HT-29 (cell line): ENCODE data around the gene PAPPA. TPM values are rescaled to one million over a fixed set of nuclear protein-coding genes. Genes with fewer than 3 reads are reported as not detected.
A peak's percentile ranks its signal among the peaks of the same experiment; 100 is the strongest.

Experiments
- DNase-seq: peaks from one replicate; pipeline ENCODE4 v3.0.0-alpha.2; 2015; ENCODE audit warnings: low spot score
- total RNA-seq: library from RNA; depleted of rRNA; stranded (reverse); fragments of >200 nt; shearing (Covaris generic); gene quantifications from 2 replicates; pipeline ENCODE4 v1.2.3, GENCODE V29; 2014

PAPPA gene
- total RNA-seq, 1 experiment from 2014 or later = not detected

DNA sequence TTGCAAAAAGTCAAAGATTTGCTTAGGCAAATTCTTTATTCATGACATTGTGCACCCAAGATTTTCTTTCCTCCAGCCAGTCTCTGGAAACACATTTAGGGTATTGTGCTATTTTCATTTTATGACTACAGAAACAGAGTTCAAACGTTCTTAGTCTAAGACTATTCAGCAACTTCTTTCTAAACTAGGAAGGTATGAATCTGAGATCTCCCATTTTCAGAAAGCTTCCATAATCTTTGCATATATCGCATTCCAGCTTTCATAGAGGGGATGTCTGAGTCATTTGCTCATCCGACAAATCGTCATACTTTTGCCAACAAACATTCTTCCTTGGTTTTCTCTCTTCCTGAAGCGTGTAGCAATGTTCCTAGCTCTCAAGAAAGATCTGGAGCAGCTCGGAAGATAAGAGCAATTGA lies 1.6 kb upstream of the PAPPA start:
- no peak for DNase-seq

DNA sequence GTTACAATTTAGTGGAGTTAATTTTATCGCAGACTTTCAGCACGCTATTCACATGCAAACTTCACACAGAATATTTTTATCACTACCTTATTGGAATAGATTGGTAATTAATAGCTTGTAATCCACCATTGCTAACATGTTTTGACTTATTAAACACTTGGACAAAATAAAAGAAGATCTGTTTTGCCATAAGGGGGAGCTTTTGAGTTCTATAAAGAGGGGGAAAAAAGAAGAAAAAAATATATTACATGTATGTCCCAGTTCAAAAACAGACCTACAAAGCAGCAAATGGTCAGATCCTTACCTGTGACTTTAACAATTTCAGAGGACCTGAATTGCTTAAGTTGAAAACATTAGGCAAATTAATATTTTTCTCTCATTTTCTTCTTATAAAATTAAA lies 1.2 kb upstream of the PAPPA start:
- DNase-seq = peak; percentile 17

DNA sequence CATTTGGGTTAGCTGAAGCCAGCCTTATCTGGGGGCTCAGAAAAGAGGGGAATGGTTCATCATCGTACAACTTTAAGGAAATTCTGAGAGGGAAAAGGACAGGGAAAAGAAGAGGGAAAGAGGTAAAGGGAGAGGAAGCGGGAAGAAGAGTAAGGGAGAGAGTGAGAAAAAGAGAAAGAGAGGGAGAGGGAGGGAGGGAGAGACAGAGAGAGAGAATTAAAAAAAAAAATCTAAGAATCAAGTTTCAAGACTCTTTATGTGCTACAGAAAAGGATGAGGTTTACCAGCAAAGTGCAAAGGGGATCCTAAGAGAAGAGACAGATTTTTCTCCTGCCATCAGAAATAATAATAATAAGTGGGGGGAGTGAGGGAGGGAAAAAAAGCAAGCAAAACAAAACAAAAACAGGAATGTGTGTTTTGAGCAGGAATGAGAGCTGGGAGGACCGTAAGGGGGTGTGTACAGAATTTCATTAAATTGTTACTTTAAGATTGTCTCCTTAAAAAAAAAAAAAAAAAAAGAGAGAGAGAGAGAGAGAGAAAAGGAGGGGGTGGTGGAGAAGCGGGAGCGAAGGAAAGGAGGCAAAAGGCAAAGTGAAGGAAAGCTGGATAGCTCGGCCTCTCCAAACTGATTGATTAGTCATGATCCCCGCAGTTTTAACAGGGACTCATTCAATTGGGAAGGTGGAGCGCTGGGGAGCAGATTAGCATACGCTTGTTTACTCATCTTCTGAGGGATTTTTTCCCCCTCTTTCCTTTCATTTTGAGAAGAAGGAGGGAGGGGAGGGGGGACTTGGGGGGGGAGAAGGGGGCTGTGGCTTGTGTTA lies 438 bp upstream of the PAPPA start:
- no peak for DNase-seq

DNA sequence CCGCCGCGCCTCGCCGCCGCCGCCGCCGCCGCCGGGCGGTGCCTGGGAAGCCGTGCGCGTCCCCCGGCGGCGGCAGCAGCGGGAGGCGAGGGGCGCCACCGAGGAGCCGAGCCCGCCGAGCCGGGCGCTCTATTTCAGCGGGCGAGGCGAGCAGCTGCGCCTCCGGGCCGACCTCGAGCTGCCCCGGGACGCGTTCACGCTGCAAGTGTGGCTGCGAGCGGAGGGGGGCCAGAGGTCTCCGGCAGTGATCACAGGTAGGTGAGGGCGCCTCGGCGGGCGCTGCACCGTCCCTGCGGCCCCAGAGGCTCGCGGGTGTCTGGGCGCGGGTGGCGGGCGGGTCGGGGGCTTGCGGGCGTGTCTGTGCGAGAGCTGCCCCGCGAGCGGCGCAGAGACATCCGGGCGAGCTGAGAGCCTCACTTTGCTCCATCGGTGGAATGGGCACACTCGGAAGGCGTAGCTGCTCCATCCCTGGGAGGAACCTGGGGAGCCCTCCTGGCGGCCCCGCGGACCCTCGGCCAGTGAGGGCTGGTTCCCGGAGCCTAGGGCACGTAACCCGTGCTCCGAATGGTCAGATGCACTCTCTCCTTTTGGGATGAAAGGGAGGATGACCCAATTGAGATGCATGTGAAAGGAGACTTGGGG lies 864 bp downstream of the PAPPA start:
- DNase-seq = no peak

DNA sequence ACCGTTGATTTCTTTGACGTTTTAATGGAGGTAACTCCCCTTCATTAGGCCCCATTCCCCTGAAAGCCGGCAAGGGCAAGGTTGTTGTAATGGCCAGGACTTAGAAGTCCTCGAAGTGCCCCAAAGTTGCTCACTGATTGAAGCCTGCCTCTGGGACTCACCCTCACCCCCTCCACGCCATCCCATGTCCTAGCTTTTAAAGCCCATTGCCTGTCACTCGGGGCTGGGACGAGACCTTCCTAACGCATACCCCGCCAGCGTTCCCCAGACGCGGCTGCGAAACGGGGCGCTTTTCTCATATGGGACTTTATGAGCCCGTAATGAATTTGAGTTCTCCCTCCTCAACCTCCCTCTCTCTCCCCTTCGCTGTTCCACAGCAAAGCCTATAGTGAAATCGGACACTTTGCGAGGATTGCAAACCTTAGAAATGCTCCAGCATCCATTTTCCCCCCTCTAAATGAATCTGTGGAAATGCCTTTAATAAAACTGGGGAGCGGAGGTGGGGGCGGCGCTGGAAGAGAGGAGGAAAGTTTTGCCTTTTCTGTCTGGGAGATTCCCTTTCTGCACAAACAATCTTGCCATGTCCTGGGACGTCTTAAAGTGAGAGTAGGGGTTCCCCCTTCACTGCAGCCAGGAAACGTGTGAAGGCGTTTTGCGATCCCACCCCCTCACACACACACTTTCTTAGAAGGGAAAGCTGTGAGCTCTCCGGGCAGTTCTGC lies 1.5 kb downstream of the PAPPA start:
- no peak for DNase-seq

DNA sequence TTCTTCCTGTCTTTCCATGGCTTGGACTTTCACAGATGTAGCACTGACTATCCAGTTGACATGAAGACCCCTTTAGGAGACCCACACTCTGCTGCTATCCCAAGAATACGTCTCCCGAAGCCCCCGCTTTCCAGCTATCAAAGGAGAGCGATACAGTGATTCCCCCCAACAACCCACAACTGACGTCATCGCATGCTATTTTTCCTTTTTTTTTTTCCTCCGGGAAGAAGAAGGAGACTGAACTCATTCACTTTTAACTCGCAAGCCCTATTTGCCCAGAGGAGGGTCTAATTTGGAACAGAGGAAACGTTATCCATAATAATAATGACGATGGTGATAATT lies 2.1 kb downstream of the PAPPA start:
- DNase-seq = no peak

- peak; percentile 45 for DNase-seq
These were observed 3.2 kb downstream of the PAPPA start for GRCh38 chr9:116156621-116157314.

- no peak for DNase-seq
These were observed 4.0 kb downstream of the PAPPA start for GRCh38 chr9:116157436-116158138.

DNA sequence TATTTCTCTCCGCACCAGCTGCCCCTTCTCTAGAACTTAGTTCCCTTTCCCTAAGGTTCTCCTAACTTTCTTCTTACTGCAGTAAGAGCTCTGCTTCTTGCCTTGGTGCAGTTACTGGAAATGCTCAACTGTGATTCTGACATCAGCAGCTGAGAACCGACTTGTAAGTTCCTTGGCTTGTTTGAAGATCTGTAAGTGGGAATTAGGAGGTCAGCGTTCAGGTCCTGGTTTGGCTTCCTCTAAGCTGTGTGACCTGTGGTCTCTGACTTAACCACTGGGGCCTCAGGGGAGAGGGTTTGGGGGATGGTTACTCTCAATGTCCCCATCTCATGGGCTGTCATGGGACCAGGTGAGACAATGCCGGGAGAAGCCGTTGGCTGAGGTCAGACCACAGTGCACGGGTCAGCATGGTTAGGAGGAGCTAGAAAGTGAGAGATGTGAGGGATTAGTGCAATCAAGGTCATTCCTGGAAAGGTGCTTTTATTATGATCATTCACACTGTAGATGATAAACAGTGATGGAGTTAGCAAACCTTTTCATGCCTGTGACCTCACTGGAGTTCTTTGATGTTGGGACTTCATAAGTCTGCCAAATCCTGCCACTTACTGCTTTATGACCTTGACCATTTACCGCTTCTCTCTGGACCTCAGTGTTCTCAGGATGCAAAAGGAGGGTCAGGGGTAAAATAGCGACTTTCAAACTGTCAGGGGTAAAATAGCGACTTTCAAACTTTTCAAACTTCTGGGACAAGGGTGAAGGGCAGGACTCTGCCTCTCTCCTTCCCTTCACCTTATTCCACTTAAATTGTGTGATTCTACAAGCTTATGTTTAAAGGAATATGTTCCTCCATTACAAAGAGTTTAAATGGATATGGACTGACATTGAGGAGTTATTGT lies 7.3 kb downstream of the PAPPA start:
- no peak for DNase-seq

DNA sequence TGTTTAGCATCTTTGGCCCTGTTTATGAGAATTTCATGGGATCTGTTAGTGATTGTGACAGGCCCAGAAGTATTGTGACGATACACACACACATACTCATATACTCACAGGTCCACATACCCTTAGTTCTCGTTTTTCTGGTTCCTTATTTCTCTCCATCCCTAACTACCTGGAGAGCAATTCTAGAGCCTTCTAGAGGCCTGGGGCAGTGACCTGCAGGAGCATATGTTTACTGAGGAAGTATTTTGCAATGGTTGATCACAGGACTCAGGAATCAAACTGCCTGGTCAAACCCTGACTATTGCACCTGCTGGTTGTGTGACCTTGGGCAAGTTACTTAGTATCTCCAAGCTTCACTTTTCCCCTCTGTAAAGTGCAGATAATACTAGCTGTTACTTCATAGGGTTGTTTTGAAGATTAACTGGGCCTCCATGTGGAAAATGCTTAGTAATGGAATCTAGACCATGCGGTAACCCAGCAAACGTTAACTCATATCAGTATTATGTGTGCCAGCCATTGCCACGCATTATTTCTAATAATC lies 8.7 kb downstream of the PAPPA start:
- DNase-seq = no peak

DNA sequence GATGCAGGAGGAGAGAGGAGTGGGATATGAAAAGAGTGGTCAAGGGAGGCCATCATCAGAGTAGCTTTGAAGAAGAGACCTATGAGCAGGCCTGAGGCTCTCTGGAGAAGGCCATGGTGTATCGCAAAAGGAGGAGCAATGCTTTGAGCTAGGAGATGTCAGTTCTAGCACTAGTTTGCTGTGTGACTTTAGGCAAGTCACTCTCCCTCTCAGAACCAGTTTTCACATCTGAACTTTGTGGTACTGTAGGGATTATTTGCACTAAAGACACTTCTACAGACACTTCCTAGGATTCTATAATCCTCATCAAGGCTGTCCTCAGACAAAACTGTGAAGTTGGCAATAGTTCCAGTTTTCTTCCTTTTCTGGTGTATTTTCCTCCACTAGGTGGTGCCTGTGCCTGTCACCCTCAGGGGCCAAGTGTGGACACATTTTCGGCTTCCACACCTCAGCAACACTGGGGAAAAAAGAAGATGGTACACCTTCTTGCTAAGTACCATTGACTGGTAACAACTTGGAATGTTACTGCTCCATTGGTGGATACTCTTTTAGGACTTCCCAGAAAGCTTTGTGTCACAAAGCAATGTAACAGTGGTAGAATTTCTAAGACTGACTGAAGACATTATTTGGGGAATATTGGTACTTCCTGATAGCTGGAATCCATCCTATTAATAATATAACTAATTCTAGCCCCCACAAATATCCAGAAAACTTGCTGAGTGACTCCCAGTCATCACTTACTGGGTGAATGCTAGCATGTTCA lies 9.9 kb downstream of the PAPPA start:
- peak; percentile 29 for DNase-seq

GRCh38 chr9:116165912-116166311 lies 12.3 kb downstream of the PAPPA start:
- no peak for DNase-seq

GRCh38 chr9:116166713-116167112 lies 13.1 kb downstream of the PAPPA start:
- DNase-seq = no peak

- no peak for DNase-seq
These were observed 14.6 kb downstream of the PAPPA start for GRCh38 chr9:116168231-116168630.

GRCh38 chr9:116172216-116172615 lies 18.6 kb downstream of the PAPPA start:
- no peak for DNase-seq

- peak; percentile 26 for DNase-seq
These were observed 20.8 kb downstream of the PAPPA start for GRCh38 chr9:116174347-116174746.

GRCh38 chr9:116175614-116176013 lies 22.0 kb downstream of the PAPPA start:
- DNase-seq = no peak

DNA sequence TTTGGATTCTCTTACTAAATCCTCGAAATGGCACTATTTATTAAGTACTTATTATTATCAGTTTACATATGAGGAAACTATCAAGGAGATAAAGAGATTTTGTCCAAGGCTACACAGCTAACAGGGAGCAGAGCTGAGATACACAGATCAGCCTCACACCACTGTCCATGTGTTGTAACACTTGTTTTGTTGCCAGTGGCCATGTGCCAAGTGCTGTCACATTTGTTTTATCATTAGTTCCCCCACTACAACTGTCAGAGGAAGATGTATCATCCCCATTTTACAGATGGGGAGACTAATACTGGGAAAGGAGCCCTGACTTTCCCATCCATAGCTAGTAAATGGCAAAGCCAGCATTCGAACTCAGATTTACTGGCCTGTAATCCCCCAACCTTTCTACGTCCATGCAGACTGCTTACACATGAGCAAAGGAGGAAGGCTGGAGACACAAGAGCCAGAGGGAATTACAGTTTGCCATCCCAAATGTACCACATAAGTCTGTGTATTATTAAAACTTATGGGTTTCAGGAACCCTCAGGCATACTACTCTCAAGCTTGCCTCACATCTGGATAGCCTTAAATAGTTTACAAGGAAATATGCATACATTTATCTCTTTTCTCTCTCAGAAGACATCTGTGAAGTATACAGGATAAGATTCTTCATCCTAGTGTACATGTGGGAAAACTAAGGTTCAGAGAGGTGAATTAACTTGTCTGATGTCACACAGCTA lies 25.1 kb downstream of the PAPPA start:
- DNase-seq = no peak

DNA sequence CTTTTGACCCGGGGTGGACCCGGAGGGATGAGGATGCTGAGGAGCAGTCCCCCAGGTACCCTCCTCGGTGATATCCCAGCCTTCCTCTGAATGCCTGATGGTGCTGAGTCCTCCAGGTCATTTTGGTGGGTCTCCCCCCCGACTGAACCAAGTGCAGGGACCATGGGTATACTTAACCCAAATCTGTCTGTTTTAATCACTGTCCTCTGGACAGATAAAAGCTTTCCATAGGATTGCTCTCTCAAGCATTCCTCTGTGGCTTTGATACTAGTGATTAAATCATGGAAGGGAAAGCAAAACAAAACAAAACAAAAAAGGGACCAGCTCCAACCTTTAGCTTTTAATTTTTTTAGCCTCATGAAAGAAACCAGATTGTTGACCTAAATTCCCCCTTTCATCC lies 26.0 kb downstream of the PAPPA start:
- no peak for DNase-seq
